NCI-H345 treated with DMSO at 0.1 percent for 48 hours (cell line): Measurements from ENCODE around the gene MAD2L1.

Experiments
- DNase-seq: peaks from one replicate; lab custom pipeline; 2025; ENCODE audit not compliant: unreplicated experiment; lab: John Stamatoyannopoulos, UW

The MAD2L1 gene

GRCh38 chr4:120059036-120059435, 7.6 kb downstream of the MAD2L1 start:
- DNase-seq = no peak

- no peak for DNase-seq
These were observed 9.2 kb downstream of the MAD2L1 start for GRCh38 chr4:120057416-120057815.

DNA sequence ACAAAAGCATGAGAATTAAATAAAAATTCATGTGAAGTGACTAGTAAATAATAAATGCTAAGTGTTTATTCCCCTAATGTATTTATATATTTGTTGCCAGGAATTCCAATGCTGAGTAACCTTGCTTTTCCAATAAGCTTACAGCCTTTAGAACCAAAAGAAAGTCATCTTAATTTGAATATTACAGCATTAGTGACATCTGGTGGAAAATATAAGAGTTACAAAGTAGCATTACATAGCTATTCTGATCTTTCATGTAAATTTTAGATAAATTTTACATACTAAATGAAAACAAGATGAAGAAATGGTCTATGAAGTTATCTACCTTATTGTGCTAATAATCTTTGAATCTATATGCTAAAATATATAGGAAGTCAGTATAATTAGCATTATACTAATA, 10.4 kb downstream of the MAD2L1 start:
- DNase-seq = no peak

GRCh38 chr4:120055795-120056194, 10.9 kb downstream of the MAD2L1 start:
- no peak for DNase-seq

DNA sequence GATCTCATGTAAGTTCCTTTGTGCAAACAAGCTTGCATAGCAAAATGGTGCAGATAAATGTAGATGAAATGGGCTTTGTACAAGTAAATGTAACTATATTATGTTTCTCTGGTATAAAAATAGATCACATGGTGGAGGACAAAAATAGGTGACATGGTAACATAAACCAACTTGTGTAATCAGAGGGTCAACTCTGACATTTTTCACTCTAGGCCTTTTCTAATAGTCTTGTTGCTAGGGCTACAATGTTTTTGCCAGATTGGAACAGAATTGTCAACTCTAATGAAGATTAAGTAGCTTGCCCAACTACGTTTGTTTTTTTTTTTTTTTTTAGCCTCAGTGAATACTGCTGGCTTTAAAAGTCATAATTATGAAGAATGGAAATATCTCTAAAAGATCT, 11.5 kb downstream of the MAD2L1 start:
- no peak for DNase-seq

- no peak for DNase-seq
These were observed 12.7 kb downstream of the MAD2L1 start for GRCh38 chr4:120053911-120054310.

- DNase-seq = no peak
These were observed 13.8 kb downstream of the MAD2L1 start for GRCh38 chr4:120052856-120053255.

DNA sequence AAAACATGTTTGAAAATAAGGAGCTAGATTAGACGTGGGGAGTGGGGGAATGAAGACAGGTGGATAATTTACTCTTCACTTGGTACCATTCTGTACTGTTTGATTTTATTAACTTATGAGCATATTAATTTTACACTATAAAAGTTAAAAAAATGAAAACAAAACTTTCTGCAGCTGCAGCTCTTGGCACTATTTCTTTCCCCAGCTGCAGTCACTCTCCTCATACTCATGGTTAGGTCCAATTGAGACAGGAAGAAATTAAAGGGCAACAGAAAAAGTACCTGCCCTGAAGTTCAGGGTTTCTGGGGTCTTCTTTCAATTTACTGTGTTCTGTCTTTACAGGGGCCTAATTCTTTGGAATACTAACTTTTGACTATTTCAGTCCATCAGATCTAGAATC, 15.4 kb downstream of the MAD2L1 start:
- DNase-seq = no peak

DNA sequence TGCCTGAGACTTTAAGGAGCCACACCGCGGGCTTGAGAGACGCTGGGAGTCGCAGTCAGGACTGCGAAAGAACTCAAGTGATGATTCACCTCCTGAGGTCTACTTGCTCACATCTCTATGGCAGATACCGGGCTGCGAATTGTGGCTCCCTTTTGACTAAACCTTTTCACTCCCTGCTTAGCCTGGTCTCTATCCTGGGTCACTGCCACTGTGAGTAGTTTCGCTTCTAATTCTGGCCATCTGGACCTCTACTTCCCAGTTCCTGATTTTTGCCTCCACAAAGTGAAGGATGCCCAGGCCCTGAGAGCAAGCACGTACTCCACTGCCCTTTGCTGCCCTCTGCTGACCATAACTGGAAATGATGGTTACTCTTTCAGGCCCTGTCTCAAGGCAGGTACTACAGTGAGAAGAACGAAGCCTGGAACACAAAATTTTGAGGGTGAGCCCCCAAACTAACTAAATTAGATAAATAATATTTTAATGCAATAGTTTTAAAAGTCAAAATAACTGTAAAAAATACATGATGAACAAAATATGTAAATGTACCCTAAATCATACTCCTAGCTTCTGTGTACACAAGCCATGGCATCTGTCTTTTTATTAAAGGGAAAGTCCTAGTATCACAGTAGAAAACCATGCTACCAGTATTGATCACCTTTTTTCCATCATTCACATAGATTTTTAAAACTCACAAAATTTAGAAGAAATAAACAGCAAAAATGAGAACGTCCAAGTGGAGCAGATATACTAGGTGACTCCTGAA, 16.7 kb downstream of the MAD2L1 start:
- DNase-seq = peak; percentile 33

GRCh38 chr4:120043828-120044227, 22.8 kb downstream of the MAD2L1 start:
- no peak for DNase-seq

DNA sequence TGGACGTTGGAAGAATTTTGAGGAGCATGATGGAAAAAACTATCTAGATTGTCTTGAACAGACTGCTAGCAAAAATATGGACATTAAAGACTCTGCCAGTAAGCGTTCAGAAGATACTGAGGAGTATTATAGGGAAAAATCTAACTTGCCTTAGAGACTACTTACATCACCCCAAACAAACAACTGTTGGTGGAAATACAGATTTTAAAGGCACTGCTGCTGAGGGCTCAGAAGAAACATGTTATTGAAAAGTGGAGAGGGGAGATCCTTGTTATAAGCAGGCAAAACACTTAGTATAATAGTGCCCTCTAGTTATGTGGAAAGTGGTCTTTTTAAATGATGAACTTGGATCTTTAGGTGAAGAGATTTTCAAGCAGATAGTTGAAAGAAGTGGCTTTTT, 29.2 kb downstream of the MAD2L1 start:
- no peak for DNase-seq

DNA sequence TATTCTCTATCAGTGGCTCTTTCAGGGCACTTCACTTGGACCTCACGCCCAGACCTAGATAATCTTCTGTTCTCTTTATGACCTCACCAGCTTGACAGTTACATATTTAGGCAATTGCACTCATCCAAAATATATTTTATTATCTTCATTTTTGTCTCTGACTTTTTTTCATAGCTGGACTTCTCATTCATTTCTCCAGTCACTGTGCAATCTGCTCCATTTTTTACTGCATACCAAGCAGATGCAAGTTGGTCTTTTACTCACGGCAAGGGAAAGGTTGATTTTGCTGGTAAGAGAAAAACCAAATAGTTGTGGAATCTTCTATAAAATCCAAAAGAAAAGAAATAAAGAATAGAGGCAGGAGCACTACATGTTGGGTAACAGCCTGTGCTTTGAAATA, 31.7 kb downstream of the MAD2L1 start:
- no peak for DNase-seq

GRCh38 chr4:120026853-120027252, 39.8 kb downstream of the MAD2L1 start:
- no peak for DNase-seq

GRCh38 chr4:120025516-120025915, 41.1 kb downstream of the MAD2L1 start:
- DNase-seq = no peak

DNA sequence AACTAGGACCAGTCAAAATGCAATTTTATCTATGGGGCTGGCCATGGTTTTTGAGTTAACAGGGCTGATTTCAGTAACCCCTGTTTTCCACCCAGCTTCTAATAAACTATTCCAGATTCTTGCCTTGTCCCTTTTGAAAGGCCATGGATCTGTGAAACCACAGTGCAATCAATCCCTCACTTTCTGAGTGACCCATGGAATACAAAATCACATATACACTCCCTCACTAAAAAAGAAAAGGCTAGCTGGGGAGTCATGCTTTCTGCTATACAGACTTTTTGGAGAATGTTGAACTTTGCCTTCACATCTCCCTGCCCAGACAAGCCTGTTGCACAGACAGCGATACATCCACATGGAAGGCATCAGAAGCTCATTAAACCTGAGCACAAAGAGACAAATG, 47.9 kb downstream of the MAD2L1 start:
- no peak for DNase-seq

- DNase-seq = no peak
These were observed 48.5 kb downstream of the MAD2L1 start for GRCh38 chr4:120017939-120018692.

GRCh38 chr4:120011725-120012124, 54.9 kb downstream of the MAD2L1 start:
- no peak for DNase-seq

DNA sequence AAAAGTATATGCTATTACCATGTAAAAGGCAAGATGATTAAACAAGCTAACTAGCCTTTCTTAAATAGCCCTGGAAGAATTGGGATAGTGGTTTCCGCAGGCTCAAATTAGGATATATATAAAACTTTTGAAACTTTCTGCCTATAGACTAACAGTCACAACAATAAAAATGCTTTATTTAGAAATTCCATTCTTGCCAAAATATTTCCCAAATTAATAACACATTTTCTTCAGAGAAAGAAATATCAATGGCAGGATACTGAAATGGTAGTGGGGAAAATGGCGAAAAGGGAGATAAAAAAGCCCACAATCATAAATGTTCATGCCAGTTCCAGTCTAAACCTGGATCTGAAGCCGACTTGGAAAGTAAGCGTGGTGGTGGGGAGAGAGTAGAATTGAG, 56.0 kb downstream of the MAD2L1 start:
- no peak for DNase-seq

DNA sequence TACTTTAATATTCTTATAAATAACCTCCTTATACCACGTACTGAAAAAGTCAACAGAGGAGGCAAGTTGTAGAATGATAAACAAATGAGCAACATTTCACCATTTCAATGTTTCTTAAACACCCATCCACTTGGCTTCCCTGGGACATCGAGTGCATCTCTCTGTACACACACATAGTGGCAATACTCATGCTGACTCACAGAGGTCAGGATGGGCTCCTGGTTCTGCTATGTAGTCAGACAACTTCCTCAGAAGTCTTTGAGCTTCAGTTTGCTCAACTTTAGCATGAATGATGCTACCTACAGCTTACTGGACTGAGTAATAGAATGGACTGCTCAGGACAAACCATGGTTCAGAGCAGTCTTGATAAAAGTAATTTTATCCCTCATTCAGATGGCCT, 56.9 kb downstream of the MAD2L1 start:
- no peak for DNase-seq

DNA sequence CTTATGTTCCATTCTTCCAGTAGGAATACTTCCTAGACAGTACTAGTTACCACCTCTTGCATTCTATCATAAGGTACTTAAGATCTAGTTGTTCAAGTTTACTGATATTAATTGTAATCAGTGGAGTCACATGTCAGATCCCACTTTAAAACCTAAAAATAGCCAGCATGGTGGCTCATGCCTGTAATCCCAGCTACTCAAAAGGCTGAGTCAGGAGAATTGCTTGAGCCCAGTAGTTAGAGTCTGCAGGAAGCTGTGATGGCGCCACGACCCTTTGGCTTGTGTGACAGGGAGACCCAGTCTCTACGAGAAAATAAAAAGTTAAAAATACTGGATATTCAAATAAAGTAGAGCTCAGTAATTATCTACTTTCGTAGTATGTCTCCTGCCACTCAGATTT, 57.7 kb downstream of the MAD2L1 start:
- DNase-seq = no peak

- no peak for DNase-seq
These were observed 58.7 kb downstream of the MAD2L1 start for GRCh38 chr4:120007896-120008436.

DNA sequence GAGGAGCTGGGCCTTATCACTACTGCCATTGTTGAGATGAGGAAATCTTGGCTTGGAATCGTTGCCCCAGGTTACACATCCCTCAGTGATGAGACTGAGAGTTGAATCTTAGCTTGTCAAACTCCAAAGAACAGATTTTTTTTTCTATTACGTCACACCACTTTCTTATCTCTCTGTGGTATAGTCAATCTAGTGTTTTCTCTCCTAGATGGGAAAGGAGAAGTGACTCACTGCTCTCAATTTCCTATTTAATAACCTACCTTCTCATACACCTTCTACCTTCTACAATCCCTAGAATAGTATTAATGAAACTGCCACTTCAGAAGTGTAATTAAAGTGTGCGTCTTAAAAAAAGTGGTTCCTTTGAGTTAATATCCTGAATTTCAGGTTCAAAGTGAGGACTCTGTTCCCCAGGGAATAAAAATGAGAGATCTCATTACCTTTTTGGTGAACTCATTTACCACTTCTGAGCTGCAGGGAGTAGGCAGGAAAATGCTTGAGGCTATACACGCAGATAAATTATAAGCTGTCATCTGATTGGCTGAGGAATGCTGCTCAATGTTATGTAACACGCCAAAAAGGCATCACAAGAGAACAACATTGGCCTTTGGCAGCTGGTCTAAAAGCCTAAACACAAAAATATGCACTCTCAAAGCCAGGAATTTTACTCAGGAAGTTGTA, 59.3 kb downstream of the MAD2L1 start:
- DNase-seq = no peak
